Tibial nerve (tissue), 4 donors: ENCODE results near the gene SMAD5. TPM values are rescaled to one million over a fixed set of nuclear protein-coding genes. Genes with fewer than 3 reads are reported as not detected.

Experiments used
- DNase-seq, 2 donors: peaks; one replicate each; pipeline ENCODE4 v3.0.0-alpha.2; 2019; ENCODE audit warnings: low spot score in 2 of 2
- H3K27ac ChIP-seq, 4 donors: fragments of 200-600 bp; sonication (generic) in 3 of 4; one replicate each; pipeline ENCODE4 v1.5.1; 2017 to 2019; ENCODE audit warnings: mild to moderate bottlenecking in 1 of 4
- H3K27me3 ChIP-seq, 2 donors: fragments of 200-600 bp; sonication (generic) in 1 of 2; one replicate each; pipeline versions ENCODE4 v1.5.1 to v1.6.0; 2017 to 2019
- H3K36me3 ChIP-seq, 3 donors: fragments of 200-600 bp; sonication (generic); one replicate each; pipeline ENCODE4 v1.5.1; 2018 to 2019
- H3K4me1 ChIP-seq, 4 donors: fragments of 200-600 bp; sonication (generic) in 3 of 4; one replicate each; pipeline ENCODE4 v1.5.1; 2017 to 2019
- H3K4me3 ChIP-seq, 4 donors: fragments of 200-600 bp; sonication (generic) in 3 of 4; one replicate each; pipeline ENCODE4 v1.5.1; 2017 to 2019; ENCODE audit warnings: mild to moderate bottlenecking in 1 of 4, moderate library complexity in 1 of 4
- H3K9me3 ChIP-seq, 4 donors: fragments of 200-600 bp; sonication (generic) in 3 of 4; one replicate each; pipeline ENCODE4 v1.5.1; 2017 to 2019
- EP300 ChIP-seq, 2 donors: sonication (generic); formaldehyde crosslinking; IDR thresholded peaks; one replicate each; pipeline ENCODE4 v1.6.1; 2017; ENCODE audit warnings: antibody characterized with exemption in 2 of 2, mild to moderate bottlenecking in 1 of 2
- POLR2A ChIP-seq, 2 donors: fragments of 450-650 bp; IDR thresholded peaks; one replicate each; pipeline ENCODE4 v1.6.1; 2017; ENCODE audit warnings: antibody characterized with exemption in 2 of 2, mild to moderate bottlenecking in 2 of 2, moderate library complexity in 2 of 2
- WGBS, 2 donors: methylation state at CpG; one replicate each; pipeline ENCODE4 v1.1.5; 2018; 5-methylcytosine and 5-hydroxymethylcytosine counted together
- total RNA-seq, 4 donors: library from RNA; depleted of rRNA; stranded (reverse); fragments of >200 nt; gene quantifications; one replicate each; pipeline ENCODE4 v1.1.0, GENCODE V29; 2016
- TF ChIP-seq, protein P1 (sequence below), 5 experiments: fragments of 200-600 bp in 3 of 5; fragments of 450-650 bp in 2 of 5; sonication (generic) in 3 of 5; IDR thresholded peaks; one replicate each; pipeline ENCODE4 v1.5.1; 2016 to 2019; ENCODE audit warnings: antibody characterized with exemption in 5 of 5, mild to moderate bottlenecking in 3 of 5, moderate library complexity in 2 of 5

SMAD5 gene
- total RNA-seq, 4 donors from 2014 or later = 34.5 to 65.5 (median 54.3) TPM

DNA sequence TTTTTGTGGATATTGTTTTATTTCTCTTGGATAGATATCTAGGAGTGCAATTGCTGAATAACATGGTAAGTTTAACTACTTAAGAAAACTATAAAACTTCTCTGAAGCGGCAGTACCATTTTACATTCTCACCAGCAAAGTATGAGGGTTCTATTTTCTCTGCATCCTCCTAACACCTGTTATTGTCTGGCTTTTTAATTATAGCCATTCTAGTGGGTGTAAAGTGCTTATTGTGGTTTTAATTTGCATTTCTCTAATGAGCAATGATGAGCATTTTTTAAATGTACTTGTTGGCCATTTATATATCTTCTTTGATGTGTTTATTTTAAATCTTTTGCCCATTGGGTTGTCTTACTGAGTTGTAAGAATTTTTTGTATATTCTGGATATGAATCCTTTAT lies 31.6 kb downstream of the SMAD5 start:
- no peak for DNase-seq
- WGBS, 2 donors = 79 to 88% methylated on average over 1 of the region's 1 CpG
- H3K4me1 ChIP-seq = peaks cover 0 to 29% (median 4%) of the 10 kb centered on the region in 4 donors
- no peaks in the 10 kb centered on the region for H3K9me3 ChIP-seq
- TF ChIP-seq EP300 (IDR thresholded peaks at IDR 0.05) (no peak), POLR2A (IDR thresholded peaks at IDR 0.05) (no peak)
- TF ChIP-seq, protein P1, sequence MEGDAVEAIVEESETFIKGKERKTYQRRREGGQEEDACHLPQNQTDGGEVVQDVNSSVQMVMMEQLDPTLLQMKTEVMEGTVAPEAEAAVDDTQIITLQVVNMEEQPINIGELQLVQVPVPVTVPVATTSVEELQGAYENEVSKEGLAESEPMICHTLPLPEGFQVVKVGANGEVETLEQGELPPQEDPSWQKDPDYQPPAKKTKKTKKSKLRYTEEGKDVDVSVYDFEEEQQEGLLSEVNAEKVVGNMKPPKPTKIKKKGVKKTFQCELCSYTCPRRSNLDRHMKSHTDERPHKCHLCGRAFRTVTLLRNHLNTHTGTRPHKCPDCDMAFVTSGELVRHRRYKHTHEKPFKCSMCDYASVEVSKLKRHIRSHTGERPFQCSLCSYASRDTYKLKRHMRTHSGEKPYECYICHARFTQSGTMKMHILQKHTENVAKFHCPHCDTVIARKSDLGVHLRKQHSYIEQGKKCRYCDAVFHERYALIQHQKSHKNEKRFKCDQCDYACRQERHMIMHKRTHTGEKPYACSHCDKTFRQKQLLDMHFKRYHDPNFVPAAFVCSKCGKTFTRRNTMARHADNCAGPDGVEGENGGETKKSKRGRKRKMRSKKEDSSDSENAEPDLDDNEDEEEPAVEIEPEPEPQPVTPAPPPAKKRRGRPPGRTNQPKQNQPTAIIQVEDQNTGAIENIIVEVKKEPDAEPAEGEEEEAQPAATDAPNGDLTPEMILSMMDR (IDR thresholded peaks at IDR 0.05) = no peak
- no peak overlapping the region for H3K27ac ChIP-seq
- no peak overlapping the region for H3K4me3 ChIP-seq
- H3K27me3 ChIP-seq = no peaks in the 10 kb centered on the region
- peaks cover 0 to 23% (median 0%) of the 10 kb centered on the region in 3 donors for H3K36me3 ChIP-seq

- Histone ChIP-seq H3K9me3 (no peaks in the 10 kb centered on the region), H3K4me3 (no peak overlapping the region), H3K36me3 (peaks cover 0 to 30% (median 0%) of the 10 kb centered on the region in 3 donors), H3K4me1 (peaks cover 0 to 11% (median 2%) of the 10 kb centered on the region in 4 donors), H3K27ac (no peak overlapping the region), H3K27me3 (no peaks in the 10 kb centered on the region)
- TF ChIP-seq EP300 (IDR thresholded peaks at IDR 0.05) (no peak), POLR2A (IDR thresholded peaks at IDR 0.05) (no peak)
- TF ChIP-seq, protein P1 (IDR thresholded peaks at IDR 0.05) = no peak
- no peak for DNase-seq
- 65 to 88% methylated on average over 4 of the region's 4 CpGs for WGBS, 2 donors
Measured at GRCh38 chr5:136166909-136167308, 34.3 kb downstream of the SMAD5 start.

- no peak for DNase-seq
- no peak for TF ChIP-seq EP300 (IDR thresholded peaks at IDR 0.05)
- TF ChIP-seq POLR2A (IDR thresholded peaks at IDR 0.05) = no peak
- TF ChIP-seq, protein P1 (IDR thresholded peaks at IDR 0.05) = no peak
Measured at GRCh38 chr5:136169218-136169617, 36.6 kb downstream of the SMAD5 start.

DNA sequence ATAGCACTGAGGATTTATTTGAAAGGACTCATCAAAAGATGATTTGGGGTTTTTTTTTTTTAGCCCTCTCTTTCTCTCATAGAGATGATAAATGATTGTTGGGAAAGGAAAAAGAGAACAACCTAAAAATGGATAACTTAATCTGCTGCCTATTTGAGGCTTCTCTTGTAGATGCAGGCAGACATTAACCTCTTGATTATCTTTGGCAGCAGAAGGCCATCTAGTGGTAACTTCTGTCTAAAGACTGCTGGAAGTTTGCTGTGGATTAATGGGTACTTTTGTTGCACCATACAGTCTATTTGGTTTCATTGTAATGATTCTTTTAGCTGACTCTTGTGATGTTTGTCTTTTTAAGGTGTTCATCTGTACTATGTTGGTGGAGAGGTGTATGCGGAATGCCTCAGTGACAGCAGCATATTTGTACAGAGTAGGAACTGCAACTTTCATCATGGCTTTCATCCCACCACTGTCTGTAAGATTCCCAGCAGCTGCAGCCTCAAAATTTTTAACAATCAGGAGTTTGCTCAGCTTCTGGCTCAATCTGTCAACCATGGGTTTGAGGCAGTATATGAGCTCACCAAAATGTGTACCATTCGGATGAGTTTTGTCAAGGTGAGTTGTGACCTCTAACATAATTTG lies 41.5 kb downstream of the SMAD5 start:
- DNase-seq = no peak
- 93 to 98% methylated on average over 2 of the region's 2 CpGs for WGBS, 2 donors
- Histone ChIP-seq H3K27ac (no peak overlapping the region), H3K4me1 (no peaks in the 10 kb centered on the region), H3K27me3 (no peaks in the 10 kb centered on the region), H3K9me3 (no peaks in the 10 kb centered on the region), H3K4me3 (no peak overlapping the region), H3K36me3 (peaks cover 0 to 74% (median 8%) of the 10 kb centered on the region in 3 donors)
- no peak for TF ChIP-seq EP300 (IDR thresholded peaks at IDR 0.05)
- TF ChIP-seq, protein P1 (IDR thresholded peaks at IDR 0.05) = peak; percentile 17 to 53 (median 43)

More at GRCh38 chr5:136169218-136169617, 36.6 kb downstream of the SMAD5 start:
- Histone ChIP-seq H3K27me3 (no peaks in the 10 kb centered on the region), H3K36me3 (peaks cover 0 to 33% (median 0%) of the 10 kb centered on the region in 3 donors), H3K4me1 (no peaks in the 10 kb centered on the region), H3K27ac (no peak overlapping the region), H3K4me3 (no peak overlapping the region), H3K9me3 (no peaks in the 10 kb centered on the region)
- WGBS, 2 donors = 91 to 100% methylated on average over 3 of the region's 3 CpGs

DNA sequence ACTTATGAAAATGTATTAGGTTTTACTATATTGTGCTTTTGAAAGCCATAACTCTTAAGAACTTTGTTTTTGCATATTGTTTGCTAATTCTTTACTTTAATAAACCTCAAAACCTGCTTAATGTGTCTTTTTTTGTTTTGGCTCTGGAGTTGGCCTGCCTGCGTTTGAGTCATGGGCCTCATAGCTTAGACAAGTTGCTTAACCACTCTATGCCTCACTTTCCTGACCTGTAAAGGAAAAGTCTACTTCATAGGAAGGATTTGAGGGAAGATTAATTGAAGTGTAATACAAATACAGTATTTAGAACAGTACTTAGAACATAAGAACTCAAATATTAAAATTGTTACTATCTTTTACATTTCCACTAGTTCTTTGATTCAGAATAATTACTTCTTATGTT lies 50.0 kb downstream of the SMAD5 start:
- peaks cover 0 to 39% (median 0%) of the 10 kb centered on the region in 3 donors for H3K36me3 ChIP-seq
- 83 to 92% methylated on average over 1 of the region's 1 CpG for WGBS, 2 donors
- H3K4me1 ChIP-seq = no peaks in the 10 kb centered on the region
- no peaks in the 10 kb centered on the region for H3K27me3 ChIP-seq
- H3K4me3 ChIP-seq = no peak overlapping the region
- TF ChIP-seq EP300 (IDR thresholded peaks at IDR 0.05) (no peak), POLR2A (IDR thresholded peaks at IDR 0.05) (no peak)
- TF ChIP-seq, protein P1 (IDR thresholded peaks at IDR 0.05) = no peak
- no peak overlapping the region for H3K27ac ChIP-seq
- no peak for DNase-seq
- no peaks in the 10 kb centered on the region for H3K9me3 ChIP-seq
